CD4-positive, alpha-beta T cell (primary cell): Measurements from ENCODE around the gene ELFN2. TPM values are rescaled to one million over a fixed set of nuclear protein-coding genes. Genes with fewer than 3 reads are reported as not detected.

Source experiments
- ATAC-seq: fragments of 200-7000 bp; cut with Tn5 transposase; one replicate; pipeline ENCODE4 v1.10.0; 2022; ENCODE audit warnings: mild to moderate bottlenecking; ENCODE audit not compliant: poor library complexity
- CTCF ChIA-PET: fragments of 350-600 bp; sonication (Branson Sonifier 250); formaldehyde crosslinking; loops from one replicate; lab custom pipeline; 2021; ENCODE audit warnings: antibody characterized with exemption, inconsistent platforms; lab: Charles Lee
- POLR2A ChIA-PET: fragments of 350-600 bp; sonication (Branson Sonifier 250); formaldehyde crosslinking; loops from one replicate; lab custom pipeline; 2021; ENCODE audit warnings: antibody characterized with exemption, inconsistent platforms; lab: Charles Lee
- DNase-seq, 14 experiments: peaks; one replicate each; pipeline ENCODE4 v3.0.0-alpha.2; 2013 to 2020; ENCODE audit warnings: mixed read lengths in 2 of 14
- H3K27ac ChIP-seq, 2 donors: one replicate each; pipeline versions ENCODE4 v1.5.1 to v1.7.0; 2013; ENCODE audit warnings: low read length in 2 of 2, low read depth in 1 of 2, mild to moderate bottlenecking in 1 of 2
- H3K27me3 ChIP-seq, 2 experiments: 1 replicate in 1 of 2; 2 replicates in 1 of 2; pipeline versions ENCODE4 v1.6.1 to v1.7.0; 2013; ENCODE audit warnings: low read length in 2 of 2, control low read depth in 1 of 2, mild to moderate bottlenecking in 1 of 2, moderate library complexity in 1 of 2; ENCODE audit not compliant: insufficient read depth in 2 of 2, control insufficient read depth in 1 of 2
- H3K36me3 ChIP-seq: one replicate; pipeline ENCODE4 v1.6.1; 2013; ENCODE audit warnings: low read length, control low read depth; ENCODE audit not compliant: insufficient read depth
- H3K4me1 ChIP-seq: one replicate; pipeline ENCODE4 v1.6.1; 2013; ENCODE audit warnings: low read length, control low read depth; ENCODE audit not compliant: insufficient read depth
- H3K4me3 ChIP-seq: one replicate; pipeline ENCODE4 v1.5.1; 2013; ENCODE audit warnings: mild to moderate bottlenecking, low read length, moderate library complexity
- H3K9me3 ChIP-seq, 2 experiments: 1 replicate in 1 of 2; 2 replicates in 1 of 2; pipeline versions ENCODE4 v1.6.1 to v1.7.0; 2013; ENCODE audit warnings: low read length in 2 of 2, mild to moderate bottlenecking in 2 of 2, control low read depth in 1 of 2, moderate library complexity in 1 of 2; ENCODE audit not compliant: control insufficient read depth in 1 of 2, insufficient read depth in 1 of 2
- H3K27ac Mint-ChIP-seq: one replicate; pipeline ENCODE4 v1.8.0; 2020; ENCODE audit warnings: mixed read lengths
- H3K27me3 Mint-ChIP-seq: one replicate; pipeline ENCODE4 v1.8.0; 2021; ENCODE audit warnings: mixed read lengths
- H3K36me3 Mint-ChIP-seq: one replicate; pipeline ENCODE4 v1.8.0; 2021; ENCODE audit warnings: low read depth, mixed read lengths
- H3K4me1 Mint-ChIP-seq: one replicate; pipeline ENCODE4 v1.8.0; 2021; ENCODE audit warnings: low read depth, mixed read lengths
- H3K4me3 Mint-ChIP-seq: one replicate; pipeline ENCODE4 v1.8.0; 2020; ENCODE audit warnings: mild to moderate bottlenecking, mixed read lengths
- H3K9me3 Mint-ChIP-seq: one replicate; pipeline ENCODE4 v1.8.0; 2020; ENCODE audit warnings: mixed read lengths
- intact Hi-C, 2 experiments: fragments of 100-400 bp; cut with DNase I in 1 of 2; cut with micrococcal nuclease in 1 of 2; formaldehyde crosslinking; loops; one replicate each; pipeline versions ENCODE4 v1.15.1 to v1.9.0; 2023 to 2025; cut with DNase I, micrococcal nuclease
- total RNA-seq, 174 experiments: library from RNA in 2 of 174; stranded (reverse) in 2 of 174; gene quantifications; one replicate each; pipeline ENCODE4 v1.2.3 and lab custom pipeline; 2021 to 2026
- TF ChIP-seq, protein P1 (sequence below): fragments of 200-600 bp; IDR thresholded peaks from one replicate; pipeline ENCODE4 v1.8.0; 2022; ENCODE audit warnings: antibody characterized with exemption, mild to moderate bottlenecking

The ELFN2 gene
- total RNA-seq, 2 experiments from 2014 or later: 0.05 to 0.20 TPM

DNA sequence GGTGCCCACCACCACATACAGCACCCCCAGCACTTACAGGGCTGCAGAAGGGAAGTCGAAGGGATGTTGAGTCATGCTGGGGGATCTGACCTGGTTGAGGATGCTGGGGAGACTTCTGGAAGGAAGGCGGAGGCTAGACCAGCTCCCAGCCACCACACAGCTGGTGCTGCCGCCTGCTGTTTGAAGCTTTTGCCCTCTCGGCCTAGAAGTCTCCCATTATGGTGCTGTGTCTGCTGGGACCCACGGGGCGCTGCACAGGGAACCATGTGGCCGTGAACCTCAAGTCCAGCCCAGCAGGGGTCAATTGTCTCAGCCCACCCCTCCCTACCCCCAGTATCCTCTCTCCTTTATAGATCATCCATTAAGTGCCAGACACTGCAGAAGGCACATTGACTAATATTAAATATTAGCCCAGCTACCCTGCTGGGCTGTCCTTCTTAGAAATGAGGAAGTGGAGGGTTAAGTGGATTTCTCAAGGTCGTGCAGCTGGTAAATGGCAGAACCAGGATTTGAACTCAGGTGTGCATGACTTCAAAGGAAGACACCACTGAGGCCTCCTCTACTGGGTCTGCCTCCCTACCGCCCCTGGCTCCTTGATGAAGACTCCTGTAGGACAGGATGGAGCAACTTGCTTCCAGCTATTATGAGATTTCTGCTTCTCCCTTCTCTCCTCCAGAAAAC, 95.3 kb downstream of the ELFN2 start:
- H3K36me3 Mint-ChIP-seq: no peaks in the 10 kb centered on the region
- ATAC-seq: no peak
- peaks cover 11% of the 10 kb centered on the region for H3K4me1 Mint-ChIP-seq
- intact Hi-C loops: no loop called here
- H3K27me3 Mint-ChIP-seq: peaks cover 81% of the 10 kb centered on the region
- Histone ChIP-seq H3K9me3 (peaks cover 0 to 10% of the 10 kb centered on the region in 2 experiments), H3K4me3 (no peak overlapping the region), H3K27ac (no peak overlapping the region), H3K4me1 (peaks cover 14% of the 10 kb centered on the region), H3K27me3 (peaks cover 50 to 58% of the 10 kb centered on the region in 2 experiments), H3K36me3 (no peaks in the 10 kb centered on the region)
- no peak overlapping the region for H3K27ac Mint-ChIP-seq
- ChIA-PET POLR2A (no interaction called here), CTCF (interaction anchor here (0.6 kb wide), 1 partner anchor 141 kb away, joined by 3 read pairs; no protein-coding TSS in a partner anchor)
- TF ChIP-seq, protein P1, sequence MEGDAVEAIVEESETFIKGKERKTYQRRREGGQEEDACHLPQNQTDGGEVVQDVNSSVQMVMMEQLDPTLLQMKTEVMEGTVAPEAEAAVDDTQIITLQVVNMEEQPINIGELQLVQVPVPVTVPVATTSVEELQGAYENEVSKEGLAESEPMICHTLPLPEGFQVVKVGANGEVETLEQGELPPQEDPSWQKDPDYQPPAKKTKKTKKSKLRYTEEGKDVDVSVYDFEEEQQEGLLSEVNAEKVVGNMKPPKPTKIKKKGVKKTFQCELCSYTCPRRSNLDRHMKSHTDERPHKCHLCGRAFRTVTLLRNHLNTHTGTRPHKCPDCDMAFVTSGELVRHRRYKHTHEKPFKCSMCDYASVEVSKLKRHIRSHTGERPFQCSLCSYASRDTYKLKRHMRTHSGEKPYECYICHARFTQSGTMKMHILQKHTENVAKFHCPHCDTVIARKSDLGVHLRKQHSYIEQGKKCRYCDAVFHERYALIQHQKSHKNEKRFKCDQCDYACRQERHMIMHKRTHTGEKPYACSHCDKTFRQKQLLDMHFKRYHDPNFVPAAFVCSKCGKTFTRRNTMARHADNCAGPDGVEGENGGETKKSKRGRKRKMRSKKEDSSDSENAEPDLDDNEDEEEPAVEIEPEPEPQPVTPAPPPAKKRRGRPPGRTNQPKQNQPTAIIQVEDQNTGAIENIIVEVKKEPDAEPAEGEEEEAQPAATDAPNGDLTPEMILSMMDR: no peak
- no peak overlapping the region for H3K4me3 Mint-ChIP-seq
- no peaks in the 10 kb centered on the region for H3K9me3 Mint-ChIP-seq
- DNase-seq: no peak

DNA sequence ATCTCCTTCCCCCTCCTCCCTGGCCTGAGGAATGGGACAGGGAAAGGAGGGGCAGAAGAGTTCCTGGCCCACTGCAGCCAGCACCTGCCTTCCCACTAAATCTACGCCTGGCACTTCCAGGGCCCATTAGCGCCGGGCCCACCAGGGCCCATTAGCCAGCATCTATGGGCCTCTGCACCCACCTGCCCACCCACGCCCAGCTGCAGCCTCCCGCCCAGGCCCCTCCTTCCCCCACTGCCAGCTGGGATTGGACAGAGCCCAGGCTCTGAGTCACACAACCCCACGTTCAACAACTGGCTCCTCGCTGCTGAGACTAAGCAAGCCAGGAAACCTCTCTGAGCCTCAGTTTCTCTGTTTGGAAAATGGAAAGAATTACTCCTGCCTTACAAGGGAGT, 96.2 kb downstream of the ELFN2 start:
- no peaks in the 10 kb centered on the region for H3K36me3 Mint-ChIP-seq
- H3K9me3 Mint-ChIP-seq: no peaks in the 10 kb centered on the region
- ATAC-seq: no peak
- no peak for DNase-seq
- H3K4me3 Mint-ChIP-seq: no peak overlapping the region
- intact Hi-C loops: no loop called here
- Histone ChIP-seq H3K36me3 (no peaks in the 10 kb centered on the region), H3K27ac (no peak overlapping the region), H3K4me1 (peaks cover 14% of the 10 kb centered on the region), H3K4me3 (no peak overlapping the region), H3K27me3 (peaks cover 53 to 58% of the 10 kb centered on the region in 2 experiments), H3K9me3 (peaks cover 0 to 10% of the 10 kb centered on the region in 2 experiments)
- POLR2A ChIA-PET: no interaction called here
- TF ChIP-seq, protein P1: no peak
- H3K27me3 Mint-ChIP-seq: peaks cover 85% of the 10 kb centered on the region
- no peak overlapping the region for H3K27ac Mint-ChIP-seq
- CTCF ChIA-PET: no interaction called here
- peaks cover 11% of the 10 kb centered on the region for H3K4me1 Mint-ChIP-seq

DNA sequence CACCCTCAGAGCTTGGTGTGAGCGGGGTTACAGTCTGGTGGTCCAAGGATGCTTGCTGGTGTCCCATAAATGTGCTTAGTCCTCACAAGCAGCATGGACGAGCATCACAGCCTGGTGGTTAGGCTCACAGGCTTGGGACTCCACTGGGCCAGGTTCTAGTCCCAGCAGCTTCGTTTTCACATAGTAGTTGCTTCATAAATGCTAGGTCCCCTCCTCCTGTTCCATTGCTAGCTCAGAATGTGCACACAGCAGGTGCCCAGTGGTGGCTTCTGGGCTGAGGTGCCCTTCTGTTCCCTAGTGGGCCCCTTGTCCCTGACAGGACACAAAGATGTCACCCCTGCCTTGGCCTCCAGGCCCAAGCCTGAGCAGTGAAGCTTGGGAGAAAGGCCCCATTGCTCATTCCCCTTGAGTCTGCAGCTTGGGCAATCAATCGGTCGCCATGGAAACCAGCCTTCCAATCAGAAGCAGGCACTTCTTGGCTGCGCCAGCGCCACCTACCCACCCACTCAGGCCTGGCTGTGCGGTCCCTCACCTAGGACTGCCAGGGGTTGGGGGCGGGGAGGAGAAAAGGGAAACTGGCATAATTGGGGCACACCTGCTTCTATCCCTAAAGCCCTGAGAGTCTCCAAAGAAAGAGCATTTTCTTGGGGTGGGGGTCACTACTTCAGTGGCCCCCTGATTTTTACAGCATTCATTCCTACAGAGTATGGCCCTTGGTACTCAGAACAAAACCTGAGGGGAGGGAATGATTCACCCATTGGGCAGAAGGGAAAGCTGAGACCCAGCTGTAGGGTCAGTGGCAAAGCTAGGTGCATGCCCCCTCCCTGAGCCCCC, 96.9 kb downstream of the ELFN2 start:
- H3K9me3 Mint-ChIP-seq: no peaks in the 10 kb centered on the region
- H3K9me3 ChIP-seq: peaks cover 0 to 10% of the 10 kb centered on the region in 2 experiments
- H3K27me3 ChIP-seq: peaks cover 52 to 54% of the 10 kb centered on the region in 2 experiments
- H3K36me3 ChIP-seq: no peaks in the 10 kb centered on the region
- H3K27ac ChIP-seq: no peak overlapping the region
- POLR2A ChIA-PET: no interaction called here
- no peak overlapping the region for H3K4me3 Mint-ChIP-seq
- H3K27me3 Mint-ChIP-seq: peaks cover 80% of the 10 kb centered on the region
- CTCF ChIA-PET: no interaction called here
- no peaks in the 10 kb centered on the region for H3K36me3 Mint-ChIP-seq
- intact Hi-C loops: no loop called here
- peak; percentile 49 for ATAC-seq
- TF ChIP-seq, protein P1: no peak
- H3K4me1 ChIP-seq: peaks cover 15% of the 10 kb centered on the region
- H3K4me3 ChIP-seq: no peak overlapping the region
- no peak overlapping the region for H3K27ac Mint-ChIP-seq
- H3K4me1 Mint-ChIP-seq: peaks cover 10% of the 10 kb centered on the region
- peak in 4 of 14 experiments; percentile 37 to 73 (median 56) for DNase-seq
